Gastroesophageal sphincter (tissue), 4 donors: Measurements from ENCODE around the gene HMG20A. TPM values are rescaled to one million over a fixed set of nuclear protein-coding genes. Genes with fewer than 3 reads are reported as not detected.
A peak's percentile ranks its signal among the peaks of the same experiment; 100 is the strongest.

Source experiments
- ATAC-seq: fragments of 150-250 bp; one replicate; pipeline ENCODE4 v1.9.1; 2016; ENCODE audit warnings: mild to moderate bottlenecking, moderate library complexity
- H3K27ac ChIP-seq, 4 donors: fragments of 200-600 bp; sonication (generic) in 3 of 4; 1 replicate in 3 of 4; 2 replicates in 1 of 4; pipeline ENCODE4 v1.5.1; 2016 to 2019
- H3K27me3 ChIP-seq: fragments of 200-600 bp; sonication (generic); one replicate; pipeline ENCODE4 v1.5.1; 2019
- H3K36me3 ChIP-seq, 2 donors: fragments of 200-600 bp; sonication (generic); one replicate each; pipeline ENCODE4 v1.5.1; 2019; ENCODE audit warnings: control low read depth in 1 of 2
- H3K4me1 ChIP-seq, 3 donors: fragments of 200-600 bp; sonication (generic); 1 replicate in 2 of 3; 2 replicates in 1 of 3; pipeline ENCODE4 v1.5.1; 2016 to 2019; ENCODE audit warnings: control low read depth in 2 of 3
- H3K4me3 ChIP-seq, 2 donors: fragments of 200-600 bp; sonication (generic); one replicate each; pipeline ENCODE4 v1.5.1; 2019; ENCODE audit warnings: mild to moderate bottlenecking in 1 of 2, moderate library complexity in 1 of 2
- H3K9me3 ChIP-seq, 3 donors: fragments of 200-600 bp; sonication (generic); one replicate each; pipeline ENCODE4 v1.5.1; 2017 to 2019; ENCODE audit warnings: control low read depth in 2 of 3
- CTCF ChIP-seq, 4 experiments: fragments of 200-600 bp in 2 of 4; fragments of 450-650 bp in 2 of 4; sonication (generic) in 1 of 4; IDR thresholded peaks; one replicate each; pipeline ENCODE4 v1.5.1; 2017 to 2019; ENCODE audit warnings: antibody characterized with exemption in 4 of 4, mild to moderate bottlenecking in 2 of 4, moderate library complexity in 2 of 4
- EP300 ChIP-seq: sonication (generic); formaldehyde crosslinking; IDR thresholded peaks from one replicate; pipeline ENCODE4 v1.6.1; 2017; ENCODE audit warnings: antibody characterized with exemption, mild to moderate bottlenecking
- POLR2A ChIP-seq, 2 donors: fragments of 450-650 bp; IDR thresholded peaks; one replicate each; pipeline ENCODE4 v1.6.1; 2017; ENCODE audit warnings: antibody characterized with exemption in 2 of 2, mild to moderate bottlenecking in 2 of 2, moderate library complexity in 1 of 2
- POLR2AphosphoS5 ChIP-seq: sonication (generic); formaldehyde crosslinking; IDR thresholded peaks from one replicate; pipeline ENCODE4 v1.6.1; 2017; ENCODE audit warnings: antibody characterized with exemption
- WGBS, 2 donors: methylation state at CpG; one replicate each; pipeline ENCODE4 v1.1.5; 2018; ENCODE audit warnings: low coverage in 1 of 2; 5-methylcytosine and 5-hydroxymethylcytosine counted together
- total RNA-seq, 4 donors: library from RNA; depleted of rRNA; stranded (reverse); fragments of >200 nt; gene quantifications; one replicate each; pipeline ENCODE4 v1.1.0, GENCODE V29; 2016

Gene HMG20A
- total RNA-seq, 4 donors from 2014 or later: 23.2 to 47.9 (median 33.2) TPM

- H3K4me1 ChIP-seq: peaks cover 6 to 66% (median 26%) of the 10 kb centered on the region in 3 donors
- peak overlapping the region in 1 of 4 donors; percentile 93 for H3K27ac ChIP-seq
- WGBS, 2 donors: 26 to 36% methylated on average over 3 of the region's 3 CpGs
These were observed 3.1 kb upstream of the HMG20A start for GRCh38 chr15:77417602-77418001.

GRCh38 chr15:77418391-77418965 is 2.2 kb upstream of the HMG20A start:
- H3K4me1 ChIP-seq: peaks cover 15 to 67% (median 26%) of the 10 kb centered on the region in 3 donors
- peak overlapping the region; percentile 83 to 98 for H3K4me3 ChIP-seq
- ATAC-seq: no peak
- H3K27me3 ChIP-seq: no peaks in the 10 kb centered on the region
- 19 to 20% methylated on average over 4 to 8 of the region's 8 CpGs for WGBS, 2 donors
- no peaks in the 10 kb centered on the region for H3K9me3 ChIP-seq
- no peak for TF ChIP-seq EP300
- TF ChIP-seq CTCF (IDR thresholded peaks at IDR 0.05): no peak
- no peak for TF ChIP-seq POLR2AphosphoS5
- no peak for TF ChIP-seq POLR2A (IDR thresholded peaks at IDR 0.05)
- H3K36me3 ChIP-seq: no peaks in the 10 kb centered on the region
- peak overlapping the region in 3 of 4 donors; percentile 20 to 95 (median 93) for H3K27ac ChIP-seq

More at GRCh38 chr15:77417602-77418001, 3.1 kb upstream of the HMG20A start:
- no peaks in the 10 kb centered on the region for H3K9me3 ChIP-seq
- H3K36me3 ChIP-seq: no peaks in the 10 kb centered on the region
- no peak overlapping the region for H3K4me3 ChIP-seq
- TF ChIP-seq POLR2AphosphoS5 (no peak), EP300 (no peak), CTCF (IDR thresholded peaks at IDR 0.05) (no peak), POLR2A (IDR thresholded peaks at IDR 0.05) (no peak)
- no peak for ATAC-seq
- no peaks in the 10 kb centered on the region for H3K27me3 ChIP-seq

GRCh38 chr15:77418966-77419835 is 1.5 kb upstream of the HMG20A start:
- 0% methylated on average over 14 to 28 of the region's 72 CpGs for WGBS, 2 donors
- H3K9me3 ChIP-seq: no peaks in the 10 kb centered on the region
- H3K4me3 ChIP-seq: peak overlapping the region; percentile 83 to 98
- no peaks in the 10 kb centered on the region for H3K27me3 ChIP-seq
- H3K4me1 ChIP-seq: peaks cover 18 to 69% (median 26%) of the 10 kb centered on the region in 3 donors
- H3K36me3 ChIP-seq: no peaks in the 10 kb centered on the region
- no peak for TF ChIP-seq POLR2AphosphoS5
- no peak for TF ChIP-seq POLR2A (IDR thresholded peaks at IDR 0.05)
- TF ChIP-seq CTCF (IDR thresholded peaks at IDR 0.05): peak in 2 of 4 experiments; percentile 7 to 56
- peak overlapping the region; percentile 87 to 96 (median 94) for H3K27ac ChIP-seq
- ATAC-seq: no peak

GRCh38 chr15:77419836-77420609 is 665 bp upstream of the HMG20A start, which contains the start of gene PEAK1:
TSS of gene PEAK1 (minus strand) at chr15:77420104. CDS start at chr15:77181926, 238,178 bp downstream.
- no peaks in the 10 kb centered on the region for H3K27me3 ChIP-seq
- H3K4me3 ChIP-seq: peak within 1 kb of the TSS; percentile 83 to 99
- H3K27ac ChIP-seq: peak within 1 kb of the TSS; percentile 93 to 99 (median 96)
- WGBS, 2 donors: 0 to 2% methylated on average over 7 to 10 of the region's 92 CpGs
- H3K9me3 ChIP-seq: no peaks in the 10 kb centered on the region
- peak; percentile 85 for TF ChIP-seq POLR2AphosphoS5
- no peak for TF ChIP-seq EP300
- TF ChIP-seq CTCF (IDR thresholded peaks at IDR 0.05): peak in 1 of 4 experiments; percentile 4
- peak; percentile 91 to 93 for TF ChIP-seq POLR2A (IDR thresholded peaks at IDR 0.05)
- no peaks in the 10 kb centered on the region for H3K36me3 ChIP-seq
- peaks cover 18 to 72% (median 26%) of the 10 kb centered on the region in 3 donors for H3K4me1 ChIP-seq
- peak; percentile 99 for ATAC-seq
